Measurements from ENCODE around the gene HBZ. TPM values are rescaled to one million over a fixed set of nuclear protein-coding genes. Genes with fewer than 3 reads are reported as not detected.
"Not testable (repeated sequence)": the region's sequence is repeated elsewhere in the genome, so short reads cannot be mapped to it uniquely, and the experiment has no call there.

Gene HBZ
- total RNA-seq, 1 donor from 2014 or later = not detected

DNA sequence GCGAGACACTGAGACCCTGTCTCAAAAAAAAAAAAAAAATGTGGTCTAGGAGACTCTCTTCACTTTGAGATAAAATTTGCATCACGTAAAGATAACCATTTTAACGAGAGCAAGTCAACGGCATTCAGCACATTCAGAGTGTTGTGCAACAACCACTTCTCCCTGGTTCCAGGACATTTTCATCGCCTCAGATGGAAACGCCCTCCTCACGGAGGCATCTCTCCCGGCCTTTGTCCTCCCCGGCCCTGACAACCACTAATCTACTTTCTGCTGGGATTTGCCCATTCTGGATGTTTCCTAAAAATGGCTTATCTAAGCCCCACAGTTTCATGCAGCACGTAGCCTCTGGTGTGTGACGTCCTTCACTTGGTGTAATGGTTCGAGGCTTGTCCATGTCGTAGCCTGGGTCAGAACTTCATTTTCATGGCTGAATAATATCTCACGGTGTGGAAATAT lies 7.6 kb upstream of the HBZ start:
- DNase-seq (ENCODE audit: extremely low spot score, unreplicated experiment) = no peak
- peaks cover 7% of the 10 kb centered on the region for H3K27me3 Mint-ChIP-seq (ENCODE audit: unreplicated experiment)
- H3K4me1 Mint-ChIP-seq (ENCODE audit: unreplicated experiment) = peaks cover 16% of the 10 kb centered on the region
- no peaks in the 10 kb centered on the region for H3K36me3 Mint-ChIP-seq (ENCODE audit: unreplicated experiment)
- TF ChIP-seq, protein P1, sequence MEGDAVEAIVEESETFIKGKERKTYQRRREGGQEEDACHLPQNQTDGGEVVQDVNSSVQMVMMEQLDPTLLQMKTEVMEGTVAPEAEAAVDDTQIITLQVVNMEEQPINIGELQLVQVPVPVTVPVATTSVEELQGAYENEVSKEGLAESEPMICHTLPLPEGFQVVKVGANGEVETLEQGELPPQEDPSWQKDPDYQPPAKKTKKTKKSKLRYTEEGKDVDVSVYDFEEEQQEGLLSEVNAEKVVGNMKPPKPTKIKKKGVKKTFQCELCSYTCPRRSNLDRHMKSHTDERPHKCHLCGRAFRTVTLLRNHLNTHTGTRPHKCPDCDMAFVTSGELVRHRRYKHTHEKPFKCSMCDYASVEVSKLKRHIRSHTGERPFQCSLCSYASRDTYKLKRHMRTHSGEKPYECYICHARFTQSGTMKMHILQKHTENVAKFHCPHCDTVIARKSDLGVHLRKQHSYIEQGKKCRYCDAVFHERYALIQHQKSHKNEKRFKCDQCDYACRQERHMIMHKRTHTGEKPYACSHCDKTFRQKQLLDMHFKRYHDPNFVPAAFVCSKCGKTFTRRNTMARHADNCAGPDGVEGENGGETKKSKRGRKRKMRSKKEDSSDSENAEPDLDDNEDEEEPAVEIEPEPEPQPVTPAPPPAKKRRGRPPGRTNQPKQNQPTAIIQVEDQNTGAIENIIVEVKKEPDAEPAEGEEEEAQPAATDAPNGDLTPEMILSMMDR (IDR thresholded peaks at IDR 0.05) = no peak
- H3K4me3 Mint-ChIP-seq (ENCODE audit: unreplicated experiment) = no peak overlapping the region
- no peak overlapping the region for H3K27ac Mint-ChIP-seq (ENCODE audit: unreplicated experiment)
- H3K9me3 Mint-ChIP-seq (ENCODE audit: unreplicated experiment) = no peaks in the 10 kb centered on the region

DNA sequence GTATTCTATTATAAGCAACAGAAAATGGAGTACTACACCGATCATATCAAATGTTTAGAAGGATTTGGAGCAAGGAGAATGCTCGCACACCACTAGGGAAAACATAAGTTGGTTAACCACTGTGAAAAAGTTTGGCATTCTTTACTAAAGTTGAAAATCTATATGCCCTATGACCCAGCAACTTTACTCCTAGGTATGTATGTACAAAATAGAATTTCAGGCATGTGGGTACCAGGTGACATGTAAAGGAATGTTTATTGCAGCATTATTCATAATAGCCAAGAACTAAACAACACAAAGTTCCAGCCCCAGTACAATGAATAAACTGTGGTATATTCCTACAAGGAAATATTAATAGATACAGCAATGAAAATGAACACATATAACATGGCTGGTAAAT lies 5.8 kb upstream of the HBZ start:
- H3K4me3 Mint-ChIP-seq (ENCODE audit: unreplicated experiment) = no peak overlapping the region
- DNase-seq (ENCODE audit: extremely low spot score, unreplicated experiment) = no peak
- no peak overlapping the region for H3K27ac Mint-ChIP-seq (ENCODE audit: unreplicated experiment)
- TF ChIP-seq, protein P1 (IDR thresholded peaks at IDR 0.05) = no peak
- H3K27me3 Mint-ChIP-seq (ENCODE audit: unreplicated experiment) = peaks cover 10% of the 10 kb centered on the region
- no peaks in the 10 kb centered on the region for H3K9me3 Mint-ChIP-seq (ENCODE audit: unreplicated experiment)
- H3K4me1 Mint-ChIP-seq (ENCODE audit: unreplicated experiment) = peaks cover 16% of the 10 kb centered on the region
- no peaks in the 10 kb centered on the region for H3K36me3 Mint-ChIP-seq (ENCODE audit: unreplicated experiment)

DNA sequence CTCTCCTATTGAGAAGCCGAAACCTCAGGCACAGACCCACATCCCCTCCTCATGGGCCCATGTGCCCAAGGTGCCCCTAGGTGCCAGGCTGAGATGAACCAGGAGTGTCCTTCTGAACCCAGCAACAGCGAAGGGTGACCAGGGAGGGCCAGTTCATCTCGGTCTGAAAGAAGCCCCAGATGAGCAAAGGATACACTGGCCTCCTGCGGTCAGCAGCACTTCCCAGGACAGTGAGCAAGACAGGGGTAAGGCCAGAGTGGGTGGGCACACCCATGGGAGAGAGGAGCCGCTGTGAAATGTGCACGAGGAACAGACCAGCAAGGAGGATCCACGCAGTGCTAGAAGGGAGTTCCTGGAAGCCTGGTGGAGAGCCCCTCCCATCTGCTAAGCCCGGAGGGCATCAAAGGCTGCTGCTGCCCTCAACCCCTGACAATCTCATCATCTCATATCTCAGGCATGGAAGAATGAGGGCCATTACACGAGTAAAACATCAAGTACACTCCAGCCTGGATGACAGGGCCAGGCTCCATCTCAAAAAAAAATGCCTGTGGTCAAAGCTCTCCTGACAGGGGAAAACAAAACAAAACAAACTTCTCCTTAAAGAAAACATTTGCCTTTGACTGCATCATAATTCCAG lies 3.3 kb upstream of the HBZ start:
- TF ChIP-seq, protein P1 (IDR thresholded peaks at IDR 0.05) = no peak
- Mint-ChIP-seq H3K4me3 (ENCODE audit: unreplicated experiment) (no peak overlapping the region), H3K9me3 (ENCODE audit: unreplicated experiment) (no peaks in the 10 kb centered on the region), H3K27ac (ENCODE audit: unreplicated experiment) (peak overlapping the region; percentile 0), H3K36me3 (ENCODE audit: unreplicated experiment) (no peaks in the 10 kb centered on the region), H3K27me3 (ENCODE audit: unreplicated experiment) (peaks cover 7% of the 10 kb centered on the region), H3K4me1 (ENCODE audit: unreplicated experiment) (peaks cover 16% of the 10 kb centered on the region)
- DNase-seq (ENCODE audit: extremely low spot score, unreplicated experiment) = no peak

DNA sequence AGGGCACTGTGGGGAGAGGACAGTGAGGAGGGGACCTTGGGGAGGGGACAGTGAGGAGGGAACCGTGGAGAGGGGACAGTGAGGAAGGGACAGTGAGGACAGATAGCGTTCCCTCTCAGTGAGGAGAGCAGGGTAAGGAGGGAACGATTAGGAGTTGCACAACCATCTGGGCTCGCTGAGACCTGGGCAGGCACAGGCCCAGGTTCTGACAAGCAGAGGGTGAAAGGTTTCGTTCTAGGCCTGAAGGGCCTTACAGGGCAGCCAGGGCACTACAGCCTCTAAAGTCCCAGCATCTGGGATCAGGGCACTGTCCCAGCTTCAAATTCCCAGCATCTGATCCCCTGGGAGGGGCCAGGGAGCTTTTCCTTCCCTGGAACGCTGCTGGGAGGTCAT lies 681 bp downstream of the HBZ start:
- not testable (repeated sequence) for H3K27ac Mint-ChIP-seq (ENCODE audit: unreplicated experiment); H3K36me3 Mint-ChIP-seq (ENCODE audit: unreplicated experiment); DNase-seq (ENCODE audit: extremely low spot score, unreplicated experiment); H3K9me3 Mint-ChIP-seq (ENCODE audit: unreplicated experiment); H3K4me3 Mint-ChIP-seq (ENCODE audit: unreplicated experiment)
- Mint-ChIP-seq H3K4me1 (ENCODE audit: unreplicated experiment) (peaks cover 21% of the 10 kb centered on the region), H3K27me3 (ENCODE audit: unreplicated experiment) (peaks cover 17% of the 10 kb centered on the region)

DNA sequence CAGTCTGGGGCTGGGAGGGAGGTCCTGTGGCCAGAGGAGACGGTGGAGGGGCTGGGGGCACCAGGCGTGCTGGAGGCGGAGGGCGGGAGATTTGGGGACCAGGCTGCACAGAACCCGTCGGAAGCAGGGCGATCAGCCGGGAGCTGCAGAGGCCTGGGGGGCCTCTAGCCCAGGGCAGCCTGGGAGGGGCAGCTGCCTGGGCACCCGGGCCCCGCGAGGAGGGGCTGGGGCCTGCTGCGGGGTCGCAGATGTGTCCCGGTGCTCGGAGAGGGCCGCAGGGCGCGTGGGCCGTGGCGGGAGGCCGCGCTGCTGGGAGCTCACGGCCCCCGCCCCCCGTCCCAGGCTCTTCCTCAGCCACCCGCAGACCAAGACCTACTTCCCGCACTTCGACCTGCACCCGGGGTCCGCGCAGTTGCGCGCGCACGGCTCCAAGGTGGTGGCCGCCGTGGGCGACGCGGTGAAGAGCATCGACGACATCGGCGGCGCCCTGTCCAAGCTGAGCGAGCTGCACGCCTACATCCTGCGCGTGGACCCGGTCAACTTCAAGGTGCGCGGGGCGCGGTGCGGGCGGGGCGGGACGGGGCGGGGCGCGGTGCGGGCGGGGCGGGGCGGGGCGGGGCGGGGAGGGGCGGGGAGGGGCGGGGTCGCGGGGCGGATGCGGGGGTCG lies 1.2 kb downstream of the HBZ start:
- H3K4me3 Mint-ChIP-seq (ENCODE audit: unreplicated experiment); H3K36me3 Mint-ChIP-seq (ENCODE audit: unreplicated experiment); DNase-seq (ENCODE audit: extremely low spot score, unreplicated experiment); H3K27ac Mint-ChIP-seq (ENCODE audit: unreplicated experiment); H3K9me3 Mint-ChIP-seq (ENCODE audit: unreplicated experiment): not testable (repeated sequence)
- H3K27me3 Mint-ChIP-seq (ENCODE audit: unreplicated experiment) = peaks cover 20% of the 10 kb centered on the region
- H3K4me1 Mint-ChIP-seq (ENCODE audit: unreplicated experiment) = peaks cover 16% of the 10 kb centered on the region

DNA sequence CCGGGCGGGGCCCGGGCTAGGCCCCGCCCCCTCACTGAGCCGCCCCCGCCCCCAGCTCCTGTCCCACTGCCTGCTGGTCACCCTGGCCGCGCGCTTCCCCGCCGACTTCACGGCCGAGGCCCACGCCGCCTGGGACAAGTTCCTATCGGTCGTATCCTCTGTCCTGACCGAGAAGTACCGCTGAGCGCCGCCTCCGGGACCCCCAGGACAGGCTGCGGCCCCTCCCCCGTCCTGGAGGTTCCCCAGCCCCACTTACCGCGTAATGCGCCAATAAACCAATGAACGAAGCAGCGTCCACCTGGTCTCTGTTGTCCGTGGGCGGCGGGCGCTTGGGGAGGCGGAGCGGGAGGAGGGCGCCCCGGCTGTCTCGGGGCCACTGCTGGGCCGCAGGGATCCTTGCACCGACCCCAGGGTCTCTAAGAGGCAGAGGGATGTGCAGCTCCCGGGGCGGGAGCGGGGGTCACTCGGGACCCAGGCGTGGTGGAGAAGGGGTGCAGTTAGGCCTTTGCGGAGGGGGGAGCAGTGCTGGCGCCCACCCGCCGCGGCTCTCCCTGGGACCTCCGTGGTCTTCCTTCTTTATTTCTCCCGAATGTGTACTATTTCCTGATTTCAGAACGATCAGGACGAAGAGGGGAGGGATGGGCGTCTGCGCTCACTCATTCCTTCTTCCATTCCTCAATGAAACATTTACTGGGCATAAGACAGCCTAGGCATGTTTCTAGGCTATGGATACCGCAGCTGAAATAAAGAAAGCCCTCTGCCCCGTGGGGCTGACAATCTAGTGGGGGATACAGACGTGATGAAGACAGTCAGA lies 2.0 kb downstream of the HBZ start:
- Mint-ChIP-seq H3K27me3 (ENCODE audit: unreplicated experiment) (peaks cover 25% of the 10 kb centered on the region), H3K4me3 (ENCODE audit: unreplicated experiment) (peak overlapping the region; percentile 66), H3K4me1 (ENCODE audit: unreplicated experiment) (peaks cover 9% of the 10 kb centered on the region), H3K9me3 (ENCODE audit: unreplicated experiment) (no peaks in the 10 kb centered on the region), H3K27ac (ENCODE audit: unreplicated experiment) (no peak overlapping the region), H3K36me3 (ENCODE audit: unreplicated experiment) (no peaks in the 10 kb centered on the region)
- TF ChIP-seq, protein P1 (IDR thresholded peaks at IDR 0.05) = no peak
- no peak for DNase-seq (ENCODE audit: extremely low spot score, unreplicated experiment)
